H1 (cell line): Measurements from ENCODE around the gene CLBA1. TPM values are rescaled to one million over a fixed set of nuclear protein-coding genes. Genes with fewer than 3 reads are reported as not detected.

Experiments used
- CTCF ChIA-PET: fragments of 300-600 bp; sonication (Branson Sonifier 250); formaldehyde crosslinking; loops from one replicate; lab custom pipeline; 2021; ENCODE audit not compliant: partially characterized antibody; lab: Charles Lee
- POLR2A ChIA-PET: fragments of 300-600 bp; sonication (Branson Sonifier 250); formaldehyde crosslinking; loops from one replicate; lab custom pipeline; 2021; ENCODE audit warnings: inconsistent platforms; ENCODE audit not compliant: partially characterized antibody; lab: Charles Lee
- DNase-seq, 2 experiments: peaks; one replicate each; pipeline versions ENCODE4 v3.0.0 to v3.0.0-alpha.2; 2010 to 2022; ENCODE audit warnings: low spot score in 2 of 2, low read depth in 1 of 2, mixed read lengths in 1 of 2
- FAIRE-seq: peaks from 2 replicates; lab custom pipeline; 2011; peaks lifted over from hg19 to GRCh38; lab: Jason Lieb, UNC
- H2AFZ ChIP-seq: 2 replicates; pipeline ENCODE4 v1.8.1; 2012; ENCODE audit warnings: low read length, inconsistent platforms
- H2AK5ac ChIP-seq: 2 replicates; pipeline ENCODE4 v1.6.1; 2013; ENCODE audit warnings: low read depth, low read length
- H2BK120ac ChIP-seq: replicated peaks from 2 replicates; pipeline ENCODE3; 2013; ENCODE audit warnings: low read depth, low read length, inconsistent platforms
- H2BK12ac ChIP-seq: 2 replicates; pipeline ENCODE4 v1.6.1; 2013; ENCODE audit warnings: low read depth, low read length
- H2BK15ac ChIP-seq: 2 replicates; pipeline ENCODE4 v1.6.1; 2013; ENCODE audit warnings: low read length
- H2BK20ac ChIP-seq: 2 replicates; pipeline ENCODE4 v1.6.1; 2013; ENCODE audit warnings: low read length
- H2BK5ac ChIP-seq: 2 replicates; pipeline ENCODE4 v1.6.1; 2013; ENCODE audit warnings: low read depth, low read length
- H3K14ac ChIP-seq: 2 replicates; pipeline ENCODE4 v1.6.1; 2013; ENCODE audit warnings: inconsistent platforms; ENCODE audit not compliant: insufficient read length
- H3K18ac ChIP-seq: 2 replicates; pipeline ENCODE4 v1.6.1; 2013; ENCODE audit warnings: low read length; ENCODE audit errors: extremely low read depth
- H3K23ac ChIP-seq: 2 replicates; pipeline ENCODE4 v1.6.1; 2013; ENCODE audit warnings: inconsistent platforms; ENCODE audit not compliant: insufficient read length
- H3K23me2 ChIP-seq: 2 replicates; pipeline ENCODE4 v1.6.1; 2013; ENCODE audit warnings: low read depth, low read length
- H3K27ac ChIP-seq: 2 replicates; pipeline ENCODE4 v1.6.1; 2011; ENCODE audit warnings: low read depth, low read length, inconsistent platforms
- H3K27me3 ChIP-seq, 4 experiments: replicated peaks in 1 of 4; 1 replicate in 1 of 4; 2 replicates in 3 of 4; pipeline versions ENCODE4 v1.6.1 to v1.8.1; 2011 to 2013; ENCODE audit warnings: low read length in 3 of 4, mild to moderate bottlenecking in 3 of 4, inconsistent platforms in 2 of 4, mixed read lengths in 2 of 4, moderate library complexity in 1 of 4; ENCODE audit not compliant: control insufficient read depth in 3 of 4, insufficient read depth in 3 of 4; ENCODE audit errors: extremely low read depth in 1 of 4
- H3K36me3 ChIP-seq, 4 experiments: 2 replicates each; pipeline versions ENCODE4 v1.6.1 to v1.8.1; 2011 to 2013; ENCODE audit warnings: mild to moderate bottlenecking in 4 of 4, low read length in 3 of 4, moderate library complexity in 2 of 4, control low read depth in 1 of 4, inconsistent platforms in 1 of 4; ENCODE audit not compliant: insufficient read depth in 4 of 4, control insufficient read depth in 2 of 4
- H3K4ac ChIP-seq: replicated peaks from 2 replicates; pipeline ENCODE3; 2013; ENCODE audit warnings: low read length, low read depth, mixed read lengths, inconsistent platforms; ENCODE audit not compliant: insufficient read length
- H3K4me1 ChIP-seq, 4 experiments: replicated peaks in 1 of 4; 1 replicate in 1 of 4; 2 replicates in 3 of 4; pipeline versions ENCODE4 v1.6.1 to v1.8.1; 2011 to 2013; ENCODE audit warnings: low read length in 3 of 4, inconsistent platforms in 2 of 4, mixed read lengths in 1 of 4; ENCODE audit not compliant: insufficient read depth in 4 of 4, control insufficient read depth in 3 of 4
- H3K4me2 ChIP-seq, 2 experiments: 2 replicates each; pipeline versions ENCODE4 v1.6.1 to v1.8.1; 2011 to 2013; ENCODE audit warnings: low read depth in 2 of 2, low read length in 2 of 2, control low read depth in 1 of 2, inconsistent platforms in 1 of 2, mild to moderate bottlenecking in 1 of 2; ENCODE audit not compliant: insufficient read depth in 1 of 2
- H3K4me3 ChIP-seq, 4 experiments: fragments of 200-600, 300-600 bp in 1 of 4; sonication (generic), shearing (Covaris generic), sonication (Bioruptor Twin) in 1 of 4; 2 replicates each; pipeline versions ENCODE4 v1.5.1 to v1.8.1; 2011 to 2016; ENCODE audit warnings: low read length in 4 of 4, low read depth in 3 of 4, control low read depth in 2 of 4, inconsistent platforms in 2 of 4, mild to moderate bottlenecking in 2 of 4, mixed read lengths in 1 of 4, moderate library complexity in 1 of 4; ENCODE audit not compliant: insufficient read depth in 2 of 4; ENCODE audit errors: extremely low read depth in 1 of 4
- H3K56ac ChIP-seq: replicated peaks from 2 replicates; pipeline ENCODE3; 2013; ENCODE audit warnings: low read depth, mild to moderate bottlenecking, mixed read lengths, low read length, inconsistent platforms; ENCODE audit not compliant: insufficient read length
- H3K79me1 ChIP-seq: 2 replicates; pipeline ENCODE4 v1.6.1; 2013; ENCODE audit warnings: low read depth, low read length, control low read depth
- H3K79me2 ChIP-seq, 2 experiments: 2 replicates each; pipeline versions ENCODE4 v1.6.1 to v1.8.1; 2012 to 2013; ENCODE audit warnings: low read length in 2 of 2, mild to moderate bottlenecking in 2 of 2, inconsistent platforms in 1 of 2; ENCODE audit not compliant: insufficient read depth in 2 of 2, control insufficient read depth in 1 of 2
- H3K9ac ChIP-seq, 4 experiments: replicated peaks in 1 of 4; 1 replicate in 1 of 4; 2 replicates in 3 of 4; pipeline versions ENCODE4 v1.6.1 to v1.8.1; 2011 to 2013; ENCODE audit warnings: low read depth in 3 of 4, low read length in 3 of 4, control low read depth in 2 of 4, mild to moderate bottlenecking in 2 of 4, moderate library complexity in 2 of 4, inconsistent platforms in 1 of 4; ENCODE audit errors: extremely low read depth in 1 of 4
- H3K9me3 ChIP-seq, 2 experiments: 2 replicates each; pipeline versions ENCODE4 v1.6.1 to v1.8.1; 2012 to 2013; ENCODE audit warnings: mild to moderate bottlenecking in 2 of 2, moderate library complexity in 2 of 2, control low read depth in 1 of 2, inconsistent platforms in 1 of 2, low read depth in 1 of 2, low read length in 1 of 2, mixed read lengths in 1 of 2; ENCODE audit not compliant: insufficient read depth in 2 of 2
- H4K20me1 ChIP-seq, 2 experiments: replicated peaks in 1 of 2; 2 replicates each; pipeline versions ENCODE3 to v1.8.1; 2011 to 2013; ENCODE audit warnings: inconsistent platforms in 2 of 2, low read length in 2 of 2, mild to moderate bottlenecking in 1 of 2; ENCODE audit not compliant: insufficient read depth in 2 of 2, control insufficient read depth in 1 of 2
- H4K5ac ChIP-seq: 2 replicates; pipeline ENCODE4 v1.6.1; 2013; ENCODE audit warnings: low read length, low read depth, mixed read lengths, inconsistent platforms; ENCODE audit not compliant: insufficient read length
- H4K8ac ChIP-seq: 2 replicates; pipeline ENCODE4 v1.8.0; 2013; ENCODE audit warnings: mild to moderate bottlenecking, moderate library complexity, low read length, inconsistent platforms; ENCODE audit not compliant: insufficient read depth; ENCODE audit errors: extremely low read depth
- H4K91ac ChIP-seq: replicated peaks from 2 replicates; pipeline ENCODE3; 2013; ENCODE audit warnings: low read length, mixed read lengths, inconsistent platforms; ENCODE audit not compliant: insufficient read length
- BACH1 ChIP-seq: IDR thresholded peaks from 2 replicates; pipeline ENCODE4 v1.6.1; 2012; ENCODE audit warnings: low read length, improper control_type of control experiment
- NRF1 ChIP-seq: IDR thresholded peaks from 2 replicates; pipeline ENCODE4 v1.6.1; 2011; ENCODE audit warnings: mild to moderate bottlenecking, low read depth, low read length, improper control_type of control experiment
- TAF7 ChIP-seq: optimal IDR thresholded peaks from 2 replicates; pipeline ENCODE3; 2011; ENCODE audit warnings: low read depth, mild to moderate bottlenecking, inconsistent platforms, low read length, moderate library complexity, borderline replicate concordance
- TEAD4 ChIP-seq: IDR thresholded peaks from 2 replicates; pipeline ENCODE4 v1.6.1; 2012; ENCODE audit warnings: low read depth, low read length, inconsistent platforms, mixed read lengths
- WGBS, 2 experiments: shearing (Covaris generic) in 1 of 2; methylation state at CpG; one replicate each; pipeline versions ENCODE4 v1.1.6 to v1.1.7; 2013 to 2015; ENCODE audit warnings: low lambda C conversion rate in 2 of 2, mixed read lengths in 2 of 2, inconsistent platforms in 1 of 2, low coverage in 1 of 2, missing lambda C conversion rate in 1 of 2; ENCODE audit not compliant: insufficient replicate concordance in 2 of 2, insufficient coverage in 1 of 2, insufficient read length in 1 of 2; ENCODE audit errors: extremely low coverage in 1 of 2, missing lambda C conversion rate in 1 of 2; 5-methylcytosine and 5-hydroxymethylcytosine counted together
- polyA plus RNA-seq, 7 experiments: library from polyadenylated mRNA; depleted of rRNA in 3 of 7; stranded (reverse) in 5 of 7; unstranded in 2 of 7; fragments of >200 nt in 5 of 7; fragments of 200-250 nt in 2 of 7; gene quantifications; 1 replicate in 5 of 7; 2 replicates in 1 of 7; 4 replicates in 1 of 7; pipeline versions ENCODE4 v1.2.1 to v1.2.3, GENCODE V29; 2011 to 2013; ENCODE audit warnings: missing spikeins in 2 of 7, mixed read lengths in 2 of 7
- total RNA-seq: library from RNA; stranded (reverse); fragmentation: NEBNext Ultra II Directional; extraction: Animal tissue kit (Norgen Biotek cat#: 25700); gene quantifications from 2 replicates; pipeline ENCODE4 v1.2.1, GENCODE V29; 2021
- TF ChIP-seq, protein P1 (sequence below): IDR thresholded peaks from 2 replicates; pipeline ENCODE4 v1.6.1; 2011; ENCODE audit warnings: low read depth, mild to moderate bottlenecking, low read length; ENCODE audit not compliant: insufficient read depth
- TF ChIP-seq, protein P2 (sequence below): IDR thresholded peaks from 2 replicates; pipeline ENCODE4 v1.6.1; 2012; ENCODE audit warnings: inconsistent platforms

Gene CLBA1
- total and polyA plus RNA-seq, 2 of the 8 experiments (the other 6 are each of a cell fraction or from before 2014, with no cell fraction given) = 1.6 to 2.4 TPM

DNA sequence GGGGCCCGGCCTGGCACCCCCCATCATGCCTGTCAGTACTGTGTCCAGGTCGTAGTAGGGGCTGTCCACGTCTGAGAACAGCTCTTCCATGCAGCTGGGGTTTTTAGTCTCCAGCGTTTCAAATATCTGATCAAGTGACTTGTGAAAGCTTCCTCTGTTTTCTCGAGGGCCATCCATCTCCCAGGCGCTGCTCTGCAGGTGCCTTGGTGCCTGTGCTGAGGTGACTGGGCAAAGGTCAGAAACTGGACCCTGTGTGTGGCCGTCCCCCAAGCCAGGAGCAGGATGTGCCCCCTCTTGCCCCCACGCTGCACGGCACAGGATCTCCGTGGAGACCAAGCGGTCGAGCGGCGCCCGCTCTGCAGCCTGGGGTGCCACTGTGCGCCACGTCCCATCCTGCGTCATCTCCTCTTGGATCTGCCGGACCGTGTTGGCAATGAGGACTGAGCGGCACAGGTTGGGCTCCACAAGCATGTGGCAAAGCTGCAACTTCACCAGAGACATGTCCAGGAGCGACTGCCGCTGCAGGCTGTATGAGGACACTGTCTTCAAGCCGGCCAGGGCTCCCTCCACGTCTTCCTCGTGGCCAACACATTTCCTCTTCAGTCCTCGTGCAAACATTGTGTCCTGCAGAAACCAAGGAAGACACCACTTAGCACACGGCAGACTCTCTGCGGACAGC, 25.9 kb downstream of the CLBA1 start:
- ChIA-PET CTCF (interaction anchor here (0.8 to 2.7 kb wide), 11 partner anchors 7 to 85 kb away, joined by 3 to 10 read pairs (median 3); partner anchors contain the start of gene GPR132), POLR2A (interaction anchor here (1.7 kb wide), 1 partner anchor 27 kb away, joined by 3 read pairs; no protein-coding TSS in a partner anchor)
- Histone ChIP-seq H3K4me2 (no peak overlapping the region), H2BK5ac (peak overlapping the region; percentile 16; the same call in 1 of the 2 replicates), H4K20me1 (peaks cover 44 to 68% of the 10 kb centered on the region in 2 experiments), H3K23ac (no peak overlapping the region), H4K8ac (no peak overlapping the region), H3K4ac (no peak overlapping the region), H3K27ac (no peak overlapping the region; the same call in 1 of the 2 replicates), H2BK20ac (no peak overlapping the region), H3K9me3 (no peaks in the 10 kb centered on the region), H2AK5ac (no peak overlapping the region), H3K23me2 (no peaks in the 10 kb centered on the region), H2BK12ac (no peak overlapping the region), H3K4me3 (no peak overlapping the region), H2BK15ac (no peak overlapping the region), H3K27me3 (no peaks in the 10 kb centered on the region), H2BK120ac (no peak overlapping the region), H3K18ac (no peak overlapping the region), H3K4me1 (peaks cover 4 to 9% (median 6%) of the 10 kb centered on the region in 4 experiments; a peak in 6 of 7 replicates), H3K36me3 (peaks cover 12 to 37% (median 25%) of the 10 kb centered on the region in 4 experiments; a peak in 7 of 8 replicates), H3K56ac (no peak overlapping the region), H3K79me2 (peaks cover 38 to 63% of the 10 kb centered on the region in 2 experiments), H3K79me1 (peaks cover 13% of the 10 kb centered on the region), H4K91ac (no peak overlapping the region), H2AFZ (no peak overlapping the region), H3K14ac (no peak overlapping the region), H4K5ac (no peak overlapping the region), H3K9ac (no peak overlapping the region)
- DNase-seq (no peak), FAIRE-seq (no peak)
- WGBS, 2 experiments = 94% methylated on average over 29 of the region's 29 CpGs; no CpG with 5 or more reads in 1 of the 2 experiments
- no peak for TF ChIP-seq NRF1
- TF ChIP-seq, protein P1, sequence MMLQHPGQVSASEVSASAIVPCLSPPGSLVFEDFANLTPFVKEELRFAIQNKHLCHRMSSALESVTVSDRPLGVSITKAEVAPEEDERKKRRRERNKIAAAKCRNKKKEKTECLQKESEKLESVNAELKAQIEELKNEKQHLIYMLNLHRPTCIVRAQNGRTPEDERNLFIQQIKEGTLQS = no peak
- no peak for TF ChIP-seq BACH1
- TF ChIP-seq TEAD4 = no peak
- TF ChIP-seq TAF7 = no peak
- TF ChIP-seq, protein P2, sequence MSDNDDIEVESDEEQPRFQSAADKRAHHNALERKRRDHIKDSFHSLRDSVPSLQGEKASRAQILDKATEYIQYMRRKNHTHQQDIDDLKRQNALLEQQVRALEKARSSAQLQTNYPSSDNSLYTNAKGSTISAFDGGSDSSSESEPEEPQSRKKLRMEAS = no peak
